Progenitor cell of endocrine pancreas (in vitro differentiated cells): ENCODE data around the gene PRKN. TPM values are rescaled to one million over a fixed set of nuclear protein-coding genes. Genes with fewer than 3 reads are reported as not detected.
"Not testable (repeated sequence)": the region's sequence is repeated elsewhere in the genome, so short reads cannot be mapped to it uniquely, and the experiment has no call there.

ENCODE experiments used
- DNase-seq: peaks from one replicate; pipeline ENCODE4 v3.0.0; 2021; ENCODE audit warnings: low spot score; ENCODE audit not compliant: unreplicated experiment
- H3K27ac Mint-ChIP-seq: 2 replicates; pipeline ENCODE4 v1.8.0; 2021; ENCODE audit warnings: mild to moderate bottlenecking, moderate library complexity, mixed read lengths
- H3K27me3 Mint-ChIP-seq: 2 replicates; pipeline ENCODE4 v1.8.0; 2021; ENCODE audit warnings: mixed read lengths
- H3K36me3 Mint-ChIP-seq: 2 replicates; pipeline ENCODE4 v1.8.0; 2022; ENCODE audit warnings: mixed read lengths; ENCODE audit not compliant: insufficient read depth
- H3K4me1 Mint-ChIP-seq: 2 replicates; pipeline ENCODE4 v1.8.0; 2021; ENCODE audit warnings: low read depth, mixed read lengths
- H3K4me3 Mint-ChIP-seq: 2 replicates; pipeline ENCODE4 v1.8.0; 2021; ENCODE audit warnings: low read depth, mild to moderate bottlenecking, moderate library complexity, mixed read lengths
- H3K9me3 Mint-ChIP-seq: 2 replicates; pipeline ENCODE4 v1.8.0; 2021; ENCODE audit warnings: low read depth, mixed read lengths
- CTCF ChIP-seq: fragments of 200-600 bp; sonication (generic); IDR thresholded peaks from one replicate; pipeline ENCODE4 v1.5.0; 2021; ENCODE audit warnings: antibody characterized with exemption, mild to moderate bottlenecking; ENCODE audit not compliant: unreplicated experiment
- total RNA-seq: library from RNA; stranded (reverse); gene quantifications from 2 replicates; pipeline ENCODE4 v1.2.1, GENCODE V29; 2021

The PRKN gene
- total RNA-seq, 1 donor from 2014 or later = 4.6 TPM

GRCh38 chr6:162679681-162680080, 47.9 kb downstream of the PRKN start:
- no peak for TF ChIP-seq CTCF
- Mint-ChIP-seq H3K27me3 (no peaks in the 10 kb centered on the region), H3K9me3 (peaks cover 5% of the 10 kb centered on the region), H3K4me3 (no peak overlapping the region), H3K27ac (no peak overlapping the region), H3K36me3 (peaks cover 1% of the 10 kb centered on the region), H3K4me1 (peaks cover 11% of the 10 kb centered on the region)
- no peak for DNase-seq

GRCh38 chr6:162678896-162679295, 48.7 kb downstream of the PRKN start:
- not testable (repeated sequence) for H3K27me3 Mint-ChIP-seq, H3K27ac Mint-ChIP-seq, DNase-seq, H3K4me3 Mint-ChIP-seq, H3K36me3 Mint-ChIP-seq
- peaks cover 11% of the 10 kb centered on the region for H3K9me3 Mint-ChIP-seq
- peaks cover 13% of the 10 kb centered on the region for H3K4me1 Mint-ChIP-seq

GRCh38 chr6:162675503-162675902, 52.1 kb downstream of the PRKN start:
- TF ChIP-seq CTCF = no peak
- peaks cover 7% of the 10 kb centered on the region for H3K9me3 Mint-ChIP-seq
- no peak overlapping the region for H3K27ac Mint-ChIP-seq
- no peaks in the 10 kb centered on the region for H3K36me3 Mint-ChIP-seq
- no peaks in the 10 kb centered on the region for H3K27me3 Mint-ChIP-seq
- peaks cover 8% of the 10 kb centered on the region for H3K4me1 Mint-ChIP-seq
- no peak for DNase-seq
- no peak overlapping the region for H3K4me3 Mint-ChIP-seq

- no peak for TF ChIP-seq CTCF
- DNase-seq = no peak
- Mint-ChIP-seq H3K9me3 (peaks cover 7% of the 10 kb centered on the region), H3K27me3 (no peaks in the 10 kb centered on the region), H3K4me3 (no peak overlapping the region), H3K36me3 (no peaks in the 10 kb centered on the region), H3K27ac (peak overlapping the region; percentile 7), H3K4me1 (peaks cover 14% of the 10 kb centered on the region)
Measured at GRCh38 chr6:162674452-162674851, 53.1 kb downstream of the PRKN start.

GRCh38 chr6:162671580-162672165, 55.9 kb downstream of the PRKN start:
- TF ChIP-seq CTCF = no peak
- H3K4me3 Mint-ChIP-seq = no peak overlapping the region
- H3K9me3 Mint-ChIP-seq = peaks cover 7% of the 10 kb centered on the region
- H3K27ac Mint-ChIP-seq = peak overlapping the region; percentile 92
- no peak for DNase-seq
- no peaks in the 10 kb centered on the region for H3K36me3 Mint-ChIP-seq
- peaks cover 15% of the 10 kb centered on the region for H3K4me1 Mint-ChIP-seq
- no peaks in the 10 kb centered on the region for H3K27me3 Mint-ChIP-seq

GRCh38 chr6:162670345-162670744, 57.2 kb downstream of the PRKN start:
- no peak for TF ChIP-seq CTCF
- Mint-ChIP-seq H3K27ac (peak overlapping the region; percentile 91), H3K36me3 (no peaks in the 10 kb centered on the region), H3K9me3 (peaks cover 14% of the 10 kb centered on the region), H3K27me3 (no peaks in the 10 kb centered on the region), H3K4me1 (peaks cover 15% of the 10 kb centered on the region), H3K4me3 (no peak overlapping the region)
- DNase-seq = peak; percentile 11
